Adrenal gland (tissue), 5 donors: ENCODE data around the gene IL3.

Source experiments
- POLR2A ChIP-seq, 2 donors: fragments of 450-650 bp; IDR thresholded peaks; one replicate each; pipeline ENCODE4 v1.6.1; 2017; ENCODE audit warnings: antibody characterized with exemption in 2 of 2, mild to moderate bottlenecking in 2 of 2, moderate library complexity in 1 of 2
- TF ChIP-seq, protein P1 (sequence below), 6 experiments: fragments of 450-650 bp in 4 of 6; fragments of 200-600 bp in 2 of 6; sonication (generic) in 1 of 6; IDR thresholded peaks; 1 replicate in 5 of 6; 2 replicates in 1 of 6; pipeline versions ENCODE4 v1.5.1 to v1.8.0; 2016 to 2021; ENCODE audit warnings: antibody characterized with exemption in 6 of 6, mild to moderate bottlenecking in 2 of 6, moderate library complexity in 1 of 6
- donor health status: DM: no; HTN: no; CAD: no.

DNA sequence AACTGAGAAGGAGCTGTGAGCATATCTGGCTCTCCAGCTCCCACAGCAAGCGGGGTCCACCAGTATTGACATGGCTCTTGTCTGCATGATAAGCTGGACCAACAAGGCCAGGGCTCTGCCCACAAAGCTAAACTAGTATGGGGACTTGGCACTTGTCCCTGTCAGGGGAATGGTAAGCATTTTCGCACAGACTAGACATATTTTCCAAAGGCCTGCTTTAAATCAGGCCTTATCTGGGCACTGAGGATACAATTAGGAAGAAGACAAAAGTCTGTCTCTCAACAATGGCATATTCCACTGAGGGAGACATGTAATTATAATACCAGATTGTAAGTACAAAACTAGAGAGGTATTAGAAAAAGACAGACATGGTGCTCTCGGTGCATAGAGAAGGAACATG is 45.2 kb downstream of the IL3 start:
- TF ChIP-seq, protein P1, sequence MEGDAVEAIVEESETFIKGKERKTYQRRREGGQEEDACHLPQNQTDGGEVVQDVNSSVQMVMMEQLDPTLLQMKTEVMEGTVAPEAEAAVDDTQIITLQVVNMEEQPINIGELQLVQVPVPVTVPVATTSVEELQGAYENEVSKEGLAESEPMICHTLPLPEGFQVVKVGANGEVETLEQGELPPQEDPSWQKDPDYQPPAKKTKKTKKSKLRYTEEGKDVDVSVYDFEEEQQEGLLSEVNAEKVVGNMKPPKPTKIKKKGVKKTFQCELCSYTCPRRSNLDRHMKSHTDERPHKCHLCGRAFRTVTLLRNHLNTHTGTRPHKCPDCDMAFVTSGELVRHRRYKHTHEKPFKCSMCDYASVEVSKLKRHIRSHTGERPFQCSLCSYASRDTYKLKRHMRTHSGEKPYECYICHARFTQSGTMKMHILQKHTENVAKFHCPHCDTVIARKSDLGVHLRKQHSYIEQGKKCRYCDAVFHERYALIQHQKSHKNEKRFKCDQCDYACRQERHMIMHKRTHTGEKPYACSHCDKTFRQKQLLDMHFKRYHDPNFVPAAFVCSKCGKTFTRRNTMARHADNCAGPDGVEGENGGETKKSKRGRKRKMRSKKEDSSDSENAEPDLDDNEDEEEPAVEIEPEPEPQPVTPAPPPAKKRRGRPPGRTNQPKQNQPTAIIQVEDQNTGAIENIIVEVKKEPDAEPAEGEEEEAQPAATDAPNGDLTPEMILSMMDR (IDR thresholded peaks at IDR 0.05), result no peak
- TF ChIP-seq POLR2A (IDR thresholded peaks at IDR 0.05), result no peak
